ENCODE measurements around the gene MMP21.

Gene MMP21

DNA sequence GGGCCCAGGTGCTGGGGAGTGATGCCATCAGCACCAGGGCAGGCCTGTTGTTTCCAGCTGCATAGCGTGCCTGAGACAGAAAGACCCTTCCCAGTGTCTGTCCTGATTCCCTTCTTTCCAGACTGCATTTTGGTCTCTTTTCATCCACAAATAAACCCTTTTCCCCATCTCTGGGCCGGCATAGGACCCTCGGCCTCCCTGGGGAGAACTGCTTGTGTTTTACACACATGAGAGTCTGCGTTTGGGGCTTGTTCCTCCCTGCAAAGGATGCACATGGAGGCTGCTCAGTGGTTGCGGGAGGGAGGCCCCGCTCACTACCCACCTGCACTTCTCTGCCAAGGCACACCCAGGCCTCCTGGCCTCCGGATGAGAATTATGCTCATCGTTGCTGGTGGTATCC lies 5.8 kb upstream of the MMP21 start:
- Mint-ChIP-seq H3K4me1 (no peaks in the 10 kb centered on the region), H3K27ac (no peak overlapping the region), H3K9me3 (no peaks in the 10 kb centered on the region), H3K4me3 (no peak overlapping the region), H3K36me3 (no peaks in the 10 kb centered on the region), H3K27me3 (peaks cover 15% of the 10 kb centered on the region)
- no peak for DNase-seq
- CTCF ChIA-PET, result no interaction called here

DNA sequence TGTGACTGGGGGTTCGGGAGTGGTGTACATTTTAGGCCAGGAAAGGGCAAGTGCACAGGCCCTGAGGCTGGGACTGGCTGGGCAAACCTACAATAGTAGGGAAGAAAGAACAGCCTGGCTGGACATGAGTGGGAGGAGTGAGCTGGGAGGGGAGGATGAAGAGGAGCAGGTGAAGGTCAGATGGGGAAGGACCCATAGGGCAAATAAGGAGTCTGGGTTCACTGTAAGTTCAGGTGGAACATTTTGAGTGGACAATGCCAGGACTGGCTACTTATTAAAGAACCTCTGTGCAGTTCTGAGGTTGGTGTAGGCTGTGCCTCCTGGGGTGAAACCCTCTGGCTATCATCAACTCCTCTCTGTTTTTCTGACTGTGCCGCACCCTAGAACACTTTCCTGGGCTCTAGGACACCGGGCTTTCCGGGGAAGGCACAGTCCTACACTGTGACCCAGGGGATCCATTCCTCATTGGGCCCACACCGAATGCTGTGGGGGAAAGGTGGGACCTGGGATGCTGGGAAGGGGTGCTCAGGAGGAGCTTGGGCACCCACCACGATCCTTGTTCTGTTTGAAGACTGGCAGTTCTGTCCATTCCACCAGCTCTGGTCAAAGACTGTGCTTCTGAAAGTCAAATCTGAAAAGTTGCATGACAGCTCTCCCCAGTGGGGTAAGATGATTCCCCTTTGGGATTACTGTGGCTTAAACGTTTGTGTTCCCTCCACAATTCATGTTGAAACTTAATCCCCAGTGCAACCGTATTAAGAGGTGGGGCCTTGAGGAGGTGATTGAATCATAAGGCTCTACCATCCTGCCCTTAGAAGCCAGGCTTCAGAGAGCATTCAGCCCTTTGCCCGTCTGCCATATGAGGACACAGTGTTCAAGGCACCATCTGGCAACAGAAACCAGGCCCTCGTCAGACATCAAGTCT lies 4.0 kb upstream of the MMP21 start:
- Mint-ChIP-seq H3K27me3 (peaks cover 19% of the 10 kb centered on the region), H3K4me1 (no peaks in the 10 kb centered on the region), H3K9me3 (no peaks in the 10 kb centered on the region), H3K36me3 (no peaks in the 10 kb centered on the region), H3K4me3 (no peak overlapping the region), H3K27ac (peak overlapping the region; percentile 15)
- CTCF ChIA-PET, result no interaction called here
- DNase-seq, result no peak

DNA sequence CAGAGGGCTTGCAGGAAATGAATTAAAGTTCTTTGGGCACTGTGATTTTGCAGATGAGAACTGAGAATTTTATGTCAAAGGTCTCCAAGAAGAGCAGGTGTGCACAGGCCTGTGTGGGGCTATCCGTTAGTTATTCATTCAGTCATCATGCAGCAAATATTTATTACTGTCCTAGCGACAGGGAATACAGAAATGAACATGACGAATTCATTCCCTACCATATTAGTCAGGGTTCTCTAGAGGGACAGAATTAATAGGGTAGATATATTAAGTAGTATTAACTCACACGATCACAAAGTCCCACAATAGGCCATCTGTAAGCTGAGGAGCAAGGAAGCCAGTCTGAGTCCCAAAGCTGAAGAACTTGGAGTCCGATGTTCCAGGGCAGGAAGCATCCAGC lies 2.9 kb upstream of the MMP21 start:
- peaks cover 19% of the 10 kb centered on the region for H3K27me3 Mint-ChIP-seq
- H3K9me3 Mint-ChIP-seq, result no peaks in the 10 kb centered on the region
- no peaks in the 10 kb centered on the region for H3K36me3 Mint-ChIP-seq
- no peak overlapping the region for H3K27ac Mint-ChIP-seq
- DNase-seq, result no peak
- CTCF ChIA-PET, result no interaction called here
- H3K4me3 Mint-ChIP-seq, result no peak overlapping the region
- H3K4me1 Mint-ChIP-seq, result no peaks in the 10 kb centered on the region

DNA sequence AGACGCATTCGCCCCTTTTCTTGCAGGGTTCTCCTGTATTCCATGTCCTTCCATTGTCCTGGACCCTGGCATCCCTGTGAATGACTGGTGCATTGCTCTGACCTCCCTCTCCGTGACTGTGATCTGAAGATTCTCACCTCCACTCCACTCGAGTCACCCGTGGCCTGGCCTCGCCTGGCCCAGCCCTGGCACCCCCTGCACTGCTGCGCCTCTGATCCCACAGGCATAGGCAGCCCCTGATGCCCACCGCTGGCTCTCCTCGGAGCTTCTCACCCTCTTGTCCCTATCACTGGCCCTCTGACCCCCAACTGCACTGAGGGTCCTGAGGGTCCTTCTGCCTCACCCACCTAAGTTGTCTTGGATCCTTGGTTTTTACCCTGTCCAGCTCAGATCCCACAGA lies 2.2 kb upstream of the MMP21 start:
- Mint-ChIP-seq H3K4me3 (no peak overlapping the region), H3K4me1 (no peaks in the 10 kb centered on the region), H3K9me3 (no peaks in the 10 kb centered on the region), H3K36me3 (no peaks in the 10 kb centered on the region), H3K27me3 (peaks cover 19% of the 10 kb centered on the region), H3K27ac (no peak overlapping the region)
- CTCF ChIA-PET, result no interaction called here
- DNase-seq, result no peak

DNA sequence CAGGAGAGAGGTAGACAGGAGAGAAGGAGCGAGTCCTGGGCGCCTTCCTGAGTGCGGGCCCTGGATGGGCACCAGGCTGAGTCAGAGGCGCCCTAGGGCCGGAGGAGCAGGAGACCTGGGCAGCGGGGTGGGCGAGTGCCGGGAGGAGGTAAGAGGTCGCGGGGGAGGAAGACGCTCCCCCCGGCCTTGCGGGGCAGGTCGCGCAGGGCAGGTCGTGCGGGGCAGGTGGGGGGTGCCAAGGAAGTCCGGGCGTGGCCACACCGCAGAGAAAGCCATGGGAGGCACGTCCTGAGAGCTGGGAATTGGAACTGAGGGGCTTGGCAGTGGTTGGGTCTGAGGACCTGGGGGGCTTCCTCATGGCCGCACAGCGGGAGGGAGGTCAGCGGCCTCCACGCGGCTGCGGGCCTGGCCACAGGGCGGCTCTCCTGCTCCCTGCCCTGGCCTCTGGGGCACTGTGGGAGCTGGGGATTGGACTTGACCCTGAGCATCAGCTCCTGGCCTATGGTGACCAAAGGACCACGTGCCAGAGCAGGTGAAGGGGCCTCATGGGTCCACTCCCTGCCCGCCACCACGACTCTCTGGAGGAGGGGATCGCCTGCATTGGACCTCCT lies 935 bp downstream of the MMP21 start:
- Mint-ChIP-seq H3K27ac (no peak overlapping the region), H3K9me3 (no peaks in the 10 kb centered on the region), H3K4me3 (no peak overlapping the region), H3K4me1 (no peaks in the 10 kb centered on the region), H3K36me3 (no peaks in the 10 kb centered on the region), H3K27me3 (peaks cover 19% of the 10 kb centered on the region)
- CTCF ChIA-PET, result no interaction called here
- no peak for DNase-seq

DNA sequence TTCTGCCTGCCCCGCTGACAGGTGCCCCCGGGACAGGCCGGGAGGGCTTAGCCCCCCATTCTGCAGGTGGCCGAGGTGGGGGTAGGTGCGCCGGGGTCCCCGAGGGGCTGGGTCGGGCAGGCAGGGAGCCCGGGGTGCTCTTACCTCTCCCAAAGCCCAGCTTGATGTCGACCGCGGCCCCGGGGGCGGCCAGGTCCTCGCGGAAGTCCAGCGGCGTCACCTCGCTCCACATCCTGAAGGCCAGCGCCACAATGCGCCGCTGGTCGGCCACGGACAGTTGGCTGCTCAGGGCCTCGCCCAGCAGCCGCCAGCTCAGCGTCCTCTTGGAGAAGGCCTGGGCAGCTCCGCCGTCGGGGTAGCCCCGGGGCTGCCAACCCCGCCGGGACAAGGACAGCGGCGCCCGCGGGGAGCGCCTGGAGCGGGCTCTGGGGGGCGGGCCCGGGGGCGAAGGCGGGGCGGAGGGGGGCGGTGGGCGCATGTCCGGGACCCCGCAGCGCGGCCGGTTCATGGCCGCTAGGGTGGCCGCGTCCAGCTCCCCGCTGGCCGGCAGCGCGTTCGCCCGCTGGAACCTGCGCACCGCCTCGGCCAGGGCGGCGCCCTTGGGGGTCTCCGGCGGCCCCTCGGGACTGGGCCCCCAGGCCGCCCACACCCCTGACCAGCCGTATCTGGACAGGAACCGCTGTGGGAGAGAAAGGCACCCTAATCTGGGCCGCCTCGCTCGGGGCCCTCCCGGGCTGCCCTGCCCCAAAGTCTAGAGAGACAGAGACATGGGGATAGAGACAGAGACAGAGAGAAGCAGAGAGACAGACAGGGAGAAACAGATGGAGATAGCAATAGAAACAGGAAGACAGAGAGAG lies 1.7 kb downstream of the MMP21 start:
- DNase-seq, result no peak
- Mint-ChIP-seq H3K36me3 (no peaks in the 10 kb centered on the region), H3K9me3 (no peaks in the 10 kb centered on the region), H3K4me1 (no peaks in the 10 kb centered on the region), H3K4me3 (no peak overlapping the region), H3K27me3 (peaks cover 19% of the 10 kb centered on the region), H3K27ac (no peak overlapping the region)
- CTCF ChIA-PET, result no interaction called here

DNA sequence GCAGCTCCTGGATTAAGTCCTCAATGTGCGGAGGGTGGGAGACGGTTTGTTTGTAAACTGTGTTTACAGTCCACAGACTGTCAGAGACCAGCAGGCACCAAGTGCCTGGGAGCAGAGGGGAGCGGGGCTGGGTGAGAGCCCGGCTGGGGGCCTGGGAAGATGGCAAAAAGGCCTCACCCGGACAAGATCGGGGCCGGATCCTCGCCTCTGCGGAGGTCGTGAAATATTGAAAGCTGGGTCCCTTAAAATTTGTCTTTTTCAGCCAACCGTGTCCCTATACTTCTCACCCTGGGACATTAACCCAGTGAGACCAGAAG lies 2.8 kb downstream of the MMP21 start:
- H3K36me3 Mint-ChIP-seq, result no peaks in the 10 kb centered on the region
- CTCF ChIA-PET, result no interaction called here
- peaks cover 12% of the 10 kb centered on the region for H3K27me3 Mint-ChIP-seq
- H3K4me3 Mint-ChIP-seq, result no peak overlapping the region
- H3K4me1 Mint-ChIP-seq, result no peaks in the 10 kb centered on the region
- no peaks in the 10 kb centered on the region for H3K9me3 Mint-ChIP-seq
- H3K27ac Mint-ChIP-seq, result no peak overlapping the region
- no peak for DNase-seq

DNA sequence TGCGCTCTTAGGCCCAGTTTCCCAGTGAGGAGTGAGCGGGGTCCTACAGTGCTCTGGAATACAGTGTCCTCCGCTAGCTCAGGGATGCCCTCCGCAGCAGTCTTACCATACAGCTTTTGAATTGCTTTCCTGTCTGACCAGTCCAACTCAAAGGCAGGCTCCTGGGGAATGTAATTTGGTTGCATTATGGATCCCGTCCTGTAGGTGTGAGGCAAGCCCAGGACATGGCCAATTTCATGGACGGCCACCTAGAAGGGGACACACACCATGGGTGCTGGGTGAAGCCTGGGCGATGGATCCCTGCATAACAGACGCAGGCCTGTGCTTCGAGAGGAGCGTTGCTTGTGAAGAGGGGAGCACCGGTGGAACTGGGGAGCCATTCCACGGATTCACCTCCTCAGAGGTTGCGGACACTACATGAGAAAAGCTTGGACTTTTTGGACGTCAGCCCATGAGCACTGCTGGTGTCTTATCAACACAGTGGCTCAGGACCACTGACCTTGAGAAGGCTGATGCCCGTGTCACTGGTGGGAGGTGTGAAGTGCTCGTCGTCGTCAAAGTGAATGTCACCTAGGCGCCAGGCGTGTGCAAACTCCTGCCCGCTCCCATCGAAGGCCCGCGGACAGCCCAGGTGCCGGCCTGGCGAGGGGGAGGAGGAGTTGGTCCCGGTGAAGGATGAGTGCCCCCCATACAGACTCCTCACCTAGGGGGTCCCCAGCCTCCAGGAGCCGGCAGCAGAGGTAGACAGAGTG lies 3.3 kb downstream of the MMP21 start:
- no peak for DNase-seq
- CTCF ChIA-PET, result interaction anchor here (0.7 kb wide), 1 partner anchor 58 kb away, joined by 3 read pairs; no protein-coding TSS in a partner anchor
- no peaks in the 10 kb centered on the region for H3K4me1 Mint-ChIP-seq
- no peaks in the 10 kb centered on the region for H3K36me3 Mint-ChIP-seq
- H3K27me3 Mint-ChIP-seq, result peaks cover 7% of the 10 kb centered on the region
- no peak overlapping the region for H3K27ac Mint-ChIP-seq
- H3K9me3 Mint-ChIP-seq, result no peaks in the 10 kb centered on the region
- H3K4me3 Mint-ChIP-seq, result no peak overlapping the region

DNA sequence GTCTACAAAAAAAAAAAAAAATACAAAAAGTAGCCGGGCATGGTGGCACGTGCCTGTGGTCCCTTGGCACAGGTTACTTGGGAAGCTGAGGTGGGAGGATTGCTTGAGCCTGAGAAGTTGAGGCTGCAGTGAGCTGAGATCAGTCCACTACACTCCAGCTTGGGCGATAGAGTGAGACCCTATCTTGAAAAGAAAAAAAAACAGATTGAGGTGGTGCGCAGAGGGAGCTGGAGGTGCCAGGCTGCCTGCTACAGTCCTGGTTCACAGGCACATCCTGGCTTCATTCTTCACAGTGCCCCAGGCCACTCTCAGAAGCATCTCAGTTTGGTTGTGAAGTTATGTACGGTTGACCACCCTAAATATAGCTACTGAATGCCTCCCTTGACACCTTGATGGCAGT lies 4.8 kb downstream of the MMP21 start:
- H3K4me3 Mint-ChIP-seq, result no peak overlapping the region
- H3K27me3 Mint-ChIP-seq, result peaks cover 4% of the 10 kb centered on the region
- no peaks in the 10 kb centered on the region for H3K4me1 Mint-ChIP-seq
- no peaks in the 10 kb centered on the region for H3K9me3 Mint-ChIP-seq
- H3K27ac Mint-ChIP-seq, result no peak overlapping the region
- DNase-seq, result no peak
- H3K36me3 Mint-ChIP-seq, result peaks cover 8% of the 10 kb centered on the region
- CTCF ChIA-PET, result no interaction called here

DNA sequence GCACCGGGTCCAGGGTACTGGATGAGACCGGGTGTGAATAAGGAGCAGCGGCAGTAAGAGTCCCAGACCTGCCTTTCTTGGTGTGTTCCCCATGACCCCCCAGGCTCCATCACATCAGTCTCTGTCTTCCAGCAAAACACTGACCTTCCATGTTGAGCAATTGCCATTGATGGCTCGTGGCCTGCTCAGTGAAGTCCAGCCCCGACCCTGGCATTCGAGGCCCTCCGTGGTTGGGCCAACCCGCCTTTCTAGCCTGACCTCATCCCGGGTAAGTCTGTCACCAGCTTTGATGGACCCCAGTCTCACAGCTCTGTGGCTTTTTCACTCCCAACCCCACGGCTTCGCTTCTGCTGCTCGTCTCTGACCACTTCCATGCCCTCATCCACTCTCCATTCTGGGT lies 6.4 kb downstream of the MMP21 start:
- peaks cover 17% of the 10 kb centered on the region for H3K36me3 Mint-ChIP-seq
- no peaks in the 10 kb centered on the region for H3K9me3 Mint-ChIP-seq
- no peaks in the 10 kb centered on the region for H3K27me3 Mint-ChIP-seq
- DNase-seq, result no peak
- no peak overlapping the region for H3K27ac Mint-ChIP-seq
- no peaks in the 10 kb centered on the region for H3K4me1 Mint-ChIP-seq
- H3K4me3 Mint-ChIP-seq, result no peak overlapping the region
- CTCF ChIA-PET, result no interaction called here

DNA sequence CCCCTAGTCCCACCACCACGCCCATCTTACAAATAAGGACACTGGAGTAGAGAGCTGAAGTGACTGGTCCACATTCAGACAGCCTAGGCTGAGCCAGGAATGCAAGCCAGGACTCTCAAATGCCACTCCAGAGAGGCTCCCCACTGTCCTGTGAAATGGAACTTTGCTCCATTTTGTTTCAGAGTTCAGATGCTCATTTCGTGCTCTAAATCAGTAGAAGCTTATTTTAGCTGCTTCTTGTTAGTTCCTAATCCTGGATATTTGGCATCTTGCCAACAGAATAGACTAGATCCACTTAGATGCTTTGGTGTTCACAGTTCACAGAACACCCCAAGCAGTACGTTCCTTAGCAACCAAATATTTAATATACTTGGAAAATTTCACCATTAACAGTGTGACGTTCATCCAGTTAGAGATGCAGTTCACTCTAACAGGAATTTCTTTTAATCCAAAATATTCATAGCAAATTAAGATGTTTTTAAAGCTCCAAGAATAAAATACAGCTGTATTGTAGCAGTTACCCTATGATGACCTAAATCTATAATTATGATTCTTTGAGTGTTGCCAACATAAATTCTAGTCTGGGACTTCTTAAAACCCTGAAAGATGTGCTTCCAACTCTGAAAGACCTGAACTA lies 7.3 kb downstream of the MMP21 start:
- CTCF ChIA-PET, result no interaction called here
- H3K36me3 Mint-ChIP-seq, result peaks cover 21% of the 10 kb centered on the region
- DNase-seq, result no peak
- H3K27ac Mint-ChIP-seq, result no peak overlapping the region
- H3K4me3 Mint-ChIP-seq, result no peak overlapping the region
- H3K4me1 Mint-ChIP-seq, result no peaks in the 10 kb centered on the region
- no peaks in the 10 kb centered on the region for H3K27me3 Mint-ChIP-seq
- H3K9me3 Mint-ChIP-seq, result no peaks in the 10 kb centered on the region

DNA sequence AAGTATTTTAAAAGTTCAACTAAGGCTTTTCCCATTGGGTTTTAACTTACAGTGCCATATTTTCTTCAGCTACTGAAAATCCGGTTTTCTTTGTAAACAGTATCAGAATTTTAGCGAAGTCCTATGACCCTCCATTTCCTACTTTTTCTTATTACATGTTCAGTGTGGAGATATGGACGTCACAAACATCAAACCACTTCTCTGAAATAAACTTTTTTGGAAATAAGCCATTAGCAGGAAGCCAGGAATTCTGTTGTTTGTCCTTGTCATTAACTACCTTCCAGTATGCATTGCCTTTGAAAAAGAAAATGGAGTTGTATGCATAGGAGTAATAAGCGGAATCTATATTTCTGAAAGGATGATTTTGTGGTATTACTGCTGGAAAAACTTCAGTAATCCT lies 9.1 kb downstream of the MMP21 start:
- peaks cover 30% of the 10 kb centered on the region for H3K36me3 Mint-ChIP-seq
- H3K9me3 Mint-ChIP-seq, result no peaks in the 10 kb centered on the region
- CTCF ChIA-PET, result no interaction called here
- H3K27me3 Mint-ChIP-seq, result no peaks in the 10 kb centered on the region
- no peak for DNase-seq
- H3K4me1 Mint-ChIP-seq, result no peaks in the 10 kb centered on the region
- H3K27ac Mint-ChIP-seq, result no peak overlapping the region
- no peak overlapping the region for H3K4me3 Mint-ChIP-seq

DNA sequence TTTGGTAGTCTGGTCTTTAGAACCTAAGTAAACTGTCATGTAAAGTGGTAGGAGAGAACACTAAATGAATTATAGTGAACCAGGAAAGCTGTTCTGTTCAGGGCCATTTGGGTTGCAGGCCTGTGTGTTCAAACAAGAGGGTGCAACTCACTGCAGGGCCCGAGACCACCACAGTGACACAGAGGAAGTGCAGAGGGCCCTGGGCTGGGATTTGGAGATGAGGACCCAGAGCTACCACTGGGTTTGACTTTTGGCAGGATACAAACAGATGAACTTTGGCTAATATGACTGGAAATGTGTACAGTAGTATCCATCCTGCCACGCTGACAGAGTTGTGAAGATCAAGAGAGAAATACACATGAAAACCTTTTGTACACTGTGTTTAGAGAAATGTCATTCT lies 9.8 kb downstream of the MMP21 start:
- no peak overlapping the region for H3K4me3 Mint-ChIP-seq
- H3K4me1 Mint-ChIP-seq, result no peaks in the 10 kb centered on the region
- no peaks in the 10 kb centered on the region for H3K9me3 Mint-ChIP-seq
- no peak overlapping the region for H3K27ac Mint-ChIP-seq
- CTCF ChIA-PET, result no interaction called here
- H3K27me3 Mint-ChIP-seq, result no peaks in the 10 kb centered on the region
- no peak for DNase-seq
- peaks cover 34% of the 10 kb centered on the region for H3K36me3 Mint-ChIP-seq

Data from activated naive CD4-positive, alpha-beta T cell treated with anti-CD3 and anti-CD28 coated beads, Interleukin-2, amount 10 ng/mL, durations not matched to agents 7 days and 5 days (primary cell).